Spleen (tissue), 11 donors: Measurements from ENCODE around the gene SEMA3B. TPM values are rescaled to one million over a fixed set of nuclear protein-coding genes. Genes with fewer than 3 reads are reported as not detected.

Experiments
- DNase-seq: peaks from one replicate; pipeline ENCODE4 v3.0.0-alpha.2; 2020
- H3K27ac ChIP-seq, 8 donors: fragments of 200-600 bp; sonication (generic) in 7 of 8; 1 replicate in 4 of 8; 2 replicates in 4 of 8; pipeline versions ENCODE4 v1.5.0 to v1.8.0; 2016 to 2021; ENCODE audit warnings: inconsistent platforms in 4 of 8, mild to moderate bottlenecking in 4 of 8, moderate library complexity in 1 of 8
- H3K27me3 ChIP-seq, 7 donors: fragments of 200-600 bp; sonication (generic) in 6 of 7; replicated peaks in 1 of 7; 1 replicate in 4 of 7; 2 replicates in 3 of 7; pipeline versions ENCODE4 v1.5.0 to v1.8.0; 2016 to 2021; ENCODE audit warnings: inconsistent platforms in 3 of 7, mild to moderate bottlenecking in 1 of 7
- H3K36me3 ChIP-seq, 6 donors: fragments of 200-600 bp; sonication (generic) in 5 of 6; 1 replicate in 4 of 6; 2 replicates in 2 of 6; pipeline versions ENCODE4 v1.5.0 to v1.8.0; 2016 to 2021; ENCODE audit warnings: inconsistent platforms in 2 of 6
- H3K4me1 ChIP-seq, 6 donors: fragments of 200-600 bp; sonication (generic) in 5 of 6; 1 replicate in 3 of 6; 2 replicates in 3 of 6; pipeline versions ENCODE4 v1.5.0 to v1.8.0; 2016 to 2021; ENCODE audit warnings: inconsistent platforms in 3 of 6
- H3K4me3 ChIP-seq, 8 donors: fragments of 200-600 bp; sonication (generic) in 7 of 8; 1 replicate in 4 of 8; 2 replicates in 4 of 8; pipeline versions ENCODE4 v1.5.0 to v1.8.0; 2016 to 2021; ENCODE audit warnings: inconsistent platforms in 4 of 8, mild to moderate bottlenecking in 4 of 8, moderate library complexity in 2 of 8
- H3K9me3 ChIP-seq, 8 donors: fragments of 200-600 bp; sonication (generic) in 7 of 8; 1 replicate in 4 of 8; 2 replicates in 4 of 8; pipeline versions ENCODE4 v1.5.0 to v1.8.0; 2016 to 2021; ENCODE audit warnings: inconsistent platforms in 4 of 8
- POLR2A ChIP-seq, 3 donors: fragments of 450-650 bp; IDR thresholded peaks; one replicate each; pipeline ENCODE4 v1.5.1; 2017; ENCODE audit warnings: antibody characterized with exemption in 3 of 3, mild to moderate bottlenecking in 1 of 3
- POLR2AphosphoS5 ChIP-seq, 3 donors: sonication (generic); formaldehyde crosslinking; IDR thresholded peaks; one replicate each; pipeline ENCODE4 v1.5.1; 2017; ENCODE audit warnings: antibody characterized with exemption in 3 of 3
- WGBS, 5 donors: extraction: QIAGEN DNeasy Blood & Tissue Kit in 3 of 5; methylation state at CpG; one replicate each; pipeline versions ENCODE4 v1.1.5 to v1.1.7; 2013 to 2018; 5-methylcytosine and 5-hydroxymethylcytosine counted together
- intact Hi-C: fragments of 100-400 bp; cut with DNase I; formaldehyde crosslinking; loops from one replicate; pipeline ENCODE4 v1.15.0; 2023; ENCODE audit warnings: low total_unique reads
- polyA plus RNA-seq, 3 donors: library from polyadenylated mRNA; stranded (reverse); fragments of 200-250 nt; gene quantifications; one replicate each; pipeline ENCODE4 v1.2.1, GENCODE V29; 2013
- total RNA-seq, 7 donors: library from RNA; depleted of rRNA in 3 of 7; stranded (reverse); fragments of >200 nt in 3 of 7; fragmentation: NEBNext Ultra II Directional in 4 of 7; extraction: Animal tissue kit (Norgen Biotek cat#: 25700) in 4 of 7; gene quantifications; one replicate each; pipeline versions ENCODE4 v1.1.0 to v1.2.1, GENCODE V29; 2016 to 2021
- TF ChIP-seq, protein P1 (sequence below), 11 experiments: fragments of 200-600 bp in 7 of 11; fragments of 450-650 bp in 4 of 11; sonication (generic) in 4 of 11; IDR thresholded peaks in 8 of 11; conservative IDR thresholded peaks in 3 of 11; 1 replicate in 7 of 11; 2 replicates in 4 of 11; pipeline versions ENCODE4 v1.4.0 to v1.8.0; 2016 to 2021; ENCODE audit warnings: antibody characterized with exemption in 11 of 11, inconsistent platforms in 4 of 11, mild to moderate bottlenecking in 1 of 11
- donor health status: healthy with polysubstance abuse.
- donor health status: DM: no; HTN: no; CAD: no; lungs with moderate emphysema.
- donor health status: DM: no; HTN: no; CAD: no.
- donor health status: Bipolar disorder and iron deficiency.
- donor health status: healthy.
- donor health status: DM: no; HTN: no; CAD: no.
- donor health status: DM: yes; HTN: yes; CAD: no.

The SEMA3B gene
- total and polyA plus RNA-seq, 10 donors, result 2.2 to 14.5 (median 4.0) TPM

- H3K4me3 ChIP-seq, result peak overlapping the region in 6 of 8 donors; percentile 27 to 90 (median 59)
- no peaks in the 10 kb centered on the region for H3K9me3 ChIP-seq
- peaks cover 18 to 75% (median 47%) of the 10 kb centered on the region in 6 donors for H3K4me1 ChIP-seq
- intact Hi-C loops, result no loop called here
- peaks cover 0 to 10% (median 0%) of the 10 kb centered on the region in 6 donors for H3K36me3 ChIP-seq
- H3K27ac ChIP-seq, result peak overlapping the region; percentile 31 to 98 (median 94)
- WGBS, 5 donors, result 61 to 87% (median 79%) methylated on average over 6 of the region's 6 CpGs
- TF ChIP-seq POLR2A (IDR thresholded peaks at IDR 0.05) (no peak), POLR2AphosphoS5 (IDR thresholded peaks at IDR 0.05) (no peak)
- TF ChIP-seq, protein P1, sequence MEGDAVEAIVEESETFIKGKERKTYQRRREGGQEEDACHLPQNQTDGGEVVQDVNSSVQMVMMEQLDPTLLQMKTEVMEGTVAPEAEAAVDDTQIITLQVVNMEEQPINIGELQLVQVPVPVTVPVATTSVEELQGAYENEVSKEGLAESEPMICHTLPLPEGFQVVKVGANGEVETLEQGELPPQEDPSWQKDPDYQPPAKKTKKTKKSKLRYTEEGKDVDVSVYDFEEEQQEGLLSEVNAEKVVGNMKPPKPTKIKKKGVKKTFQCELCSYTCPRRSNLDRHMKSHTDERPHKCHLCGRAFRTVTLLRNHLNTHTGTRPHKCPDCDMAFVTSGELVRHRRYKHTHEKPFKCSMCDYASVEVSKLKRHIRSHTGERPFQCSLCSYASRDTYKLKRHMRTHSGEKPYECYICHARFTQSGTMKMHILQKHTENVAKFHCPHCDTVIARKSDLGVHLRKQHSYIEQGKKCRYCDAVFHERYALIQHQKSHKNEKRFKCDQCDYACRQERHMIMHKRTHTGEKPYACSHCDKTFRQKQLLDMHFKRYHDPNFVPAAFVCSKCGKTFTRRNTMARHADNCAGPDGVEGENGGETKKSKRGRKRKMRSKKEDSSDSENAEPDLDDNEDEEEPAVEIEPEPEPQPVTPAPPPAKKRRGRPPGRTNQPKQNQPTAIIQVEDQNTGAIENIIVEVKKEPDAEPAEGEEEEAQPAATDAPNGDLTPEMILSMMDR (IDR thresholded peaks at IDR 0.05 in 8 of 11, conservative IDR thresholded peaks at IDR 0.05 in 3 of 11), result no peak
- H3K27me3 ChIP-seq, result no peaks in the 10 kb centered on the region
- DNase-seq, result peak; percentile 80
Measured at GRCh38 chr3:50300681-50301254, 31.8 kb downstream of the SEMA3B start.

DNA sequence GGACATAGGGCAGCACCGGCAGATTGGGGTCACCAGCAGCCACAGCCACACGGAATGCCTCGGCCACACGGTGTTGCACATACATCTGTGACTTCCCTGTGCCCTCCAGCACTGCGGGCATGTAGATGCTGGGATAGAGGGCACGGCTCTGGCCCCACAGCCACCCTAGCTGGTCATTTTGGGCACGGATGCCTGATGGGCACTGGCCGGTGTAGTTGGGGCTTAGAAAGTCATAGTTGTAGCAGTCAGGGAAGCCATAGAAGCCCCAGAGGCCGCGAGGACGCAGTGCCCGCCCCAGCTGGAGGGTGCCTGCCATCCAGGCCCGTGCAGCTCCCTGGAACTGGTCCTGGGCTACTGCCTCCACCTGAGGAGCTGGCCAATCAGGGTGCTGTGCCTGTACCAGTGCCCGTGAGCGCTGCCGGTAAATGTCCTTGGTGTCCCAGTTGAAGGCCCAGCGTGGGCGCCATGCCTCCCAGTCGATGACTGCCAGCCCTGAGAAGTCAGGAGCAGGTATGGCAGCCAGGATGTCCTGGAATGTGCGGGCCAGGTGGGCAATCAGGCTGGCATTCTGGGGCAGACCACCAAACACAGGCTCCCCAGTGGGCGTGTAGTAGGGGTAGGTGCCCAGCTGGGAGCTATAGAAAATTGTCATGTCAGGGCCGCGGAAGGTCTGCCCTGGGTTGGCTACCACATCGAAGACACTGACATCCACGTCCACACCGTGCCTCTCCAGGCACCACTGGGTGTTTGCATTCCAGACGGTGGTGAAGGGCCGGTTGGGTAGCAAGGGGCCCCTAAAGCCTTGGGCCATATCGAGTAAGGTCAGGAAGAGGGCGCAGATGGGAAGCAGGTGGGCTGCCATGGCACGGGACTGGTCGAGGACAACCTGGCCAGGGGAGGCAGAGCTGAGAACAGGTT lies 33.4 kb downstream of the SEMA3B start:
- Histone ChIP-seq H3K4me3 (peak overlapping the region; percentile 6 to 90 (median 34)), H3K36me3 (peaks cover 0 to 5% (median 0%) of the 10 kb centered on the region in 6 donors), H3K27ac (peak overlapping the region; percentile 2 to 98 (median 94)), H3K4me1 (peaks cover 18 to 79% (median 45%) of the 10 kb centered on the region in 6 donors), H3K9me3 (peaks cover 0 to 1% (median 0%) of the 10 kb centered on the region in 8 donors), H3K27me3 (no peaks in the 10 kb centered on the region)
- peak; percentile 79 for DNase-seq
- WGBS, 5 donors, result 71 to 83% (median 78%) methylated on average over 24 to 32 of the region's 32 CpGs
- intact Hi-C loops, result no loop called here
- TF ChIP-seq POLR2AphosphoS5 (IDR thresholded peaks at IDR 0.05), result peak; percentile 18 to 69 (median 22)
- TF ChIP-seq, protein P1 (IDR thresholded peaks at IDR 0.05 in 8 of 11, conservative IDR thresholded peaks at IDR 0.05 in 3 of 11), result no peak

DNA sequence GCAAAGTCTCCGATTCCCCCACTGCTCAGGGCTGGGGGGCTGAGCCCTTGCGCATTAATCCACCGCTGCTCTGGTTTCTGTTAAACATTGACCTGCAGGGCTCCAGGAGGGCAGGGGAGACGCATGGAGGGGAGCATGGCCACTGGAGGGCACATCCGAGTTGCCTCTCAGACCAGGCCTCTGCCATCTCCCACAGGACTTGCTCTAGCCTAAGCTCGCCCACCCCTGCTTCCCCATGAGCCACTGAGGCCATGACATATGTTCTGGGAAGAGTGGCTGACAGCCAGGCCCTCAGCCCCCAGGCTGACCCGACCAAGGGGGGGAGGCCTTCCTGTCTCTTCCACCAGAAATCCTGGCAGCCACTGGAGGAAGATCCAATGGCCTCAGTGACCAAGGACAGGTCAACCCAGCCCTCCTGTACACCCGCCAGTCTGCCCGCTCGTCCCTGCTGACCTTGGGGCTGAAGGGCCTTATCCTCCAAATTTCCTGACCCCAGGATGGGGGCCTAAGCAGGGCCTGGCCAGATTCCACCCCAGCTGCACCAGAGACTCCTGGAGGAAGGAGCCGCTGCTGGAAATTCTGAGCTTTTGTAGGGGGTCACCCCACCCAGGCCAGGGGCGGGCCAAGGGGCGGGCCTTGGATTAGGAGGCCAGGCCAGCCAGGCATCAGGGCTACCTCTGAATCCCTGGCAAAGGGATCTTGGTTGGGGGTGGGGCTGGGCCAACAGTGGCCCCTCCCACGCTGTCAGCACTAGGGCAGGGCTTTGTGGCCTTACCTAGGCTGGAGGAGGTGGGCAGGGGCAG lies 34.3 kb downstream of the SEMA3B start, which contains the start of gene HYAL1:
HYAL1 (minus strand) TSS at position 562 of the 803 bp plus-strand sequence. CDS start 618 bp downstream, outside the sequence.
- H3K27ac ChIP-seq, result peak within 1 kb of the TSS; percentile 2 to 98 (median 94)
- H3K36me3 ChIP-seq, result peaks cover 0 to 8% (median 0%) of the 10 kb centered on the region in 6 donors
- peaks cover 0 to 10% (median 5%) of the 10 kb centered on the region in 8 donors for H3K9me3 ChIP-seq
- peaks cover 14 to 70% (median 38%) of the 10 kb centered on the region in 6 donors for H3K4me1 ChIP-seq
- 38 to 73% (median 56%) methylated on average over 9 to 14 of the region's 14 CpGs for WGBS, 5 donors
- TF ChIP-seq POLR2AphosphoS5 (IDR thresholded peaks at IDR 0.05) (peak; percentile 86 to 88 (median 86)), POLR2A (IDR thresholded peaks at IDR 0.05) (no peak)
- TF ChIP-seq, protein P1 (IDR thresholded peaks at IDR 0.05 in 8 of 11, conservative IDR thresholded peaks at IDR 0.05 in 3 of 11), result peak in 1 of 11 experiments; percentile 34
- H3K27me3 ChIP-seq, result no peaks in the 10 kb centered on the region
- intact Hi-C loops, result no loop called here
- H3K4me3 ChIP-seq, result peak within 1 kb of the TSS; percentile 6 to 90 (median 34)
- peak; percentile 91 for DNase-seq
